ENCODE measurements around the gene KIF2A.

- no peak for TF ChIP-seq MXI1 (IDR thresholded peaks at IDR 0.05; ENCODE audit: borderline replicate concordance, low read depth, low read length)
- TF ChIP-seq ESRRA (CRISPR knock-in tag; IDR thresholded peaks at IDR 0.05; ENCODE audit: low read depth) = no peak
- TF ChIP-seq ZNF3 (CRISPR knock-in tag; IDR thresholded peaks at IDR 0.05) = no peak
- TF ChIP-seq THAP7 (CRISPR knock-in tag; IDR thresholded peaks at IDR 0.05) = no peak
- no peak for TF ChIP-seq ATF3 (CRISPR knock-in tag; IDR thresholded peaks at IDR 0.05)
- no peak for TF ChIP-seq CTCF (CRISPR knock-in tag; IDR thresholded peaks at IDR 0.05)
- TF ChIP-seq RXRA (CRISPR knock-in tag; IDR thresholded peaks at IDR 0.05) = no peak
- TF ChIP-seq JUN (CRISPR knock-in tag; IDR thresholded peaks at IDR 0.05) = no peak
These were observed 46.2 kb upstream of the KIF2A start for GRCh38 chr5:62259699-62260250.
